ENCODE measurements around the gene SS18L1.

GRCh38 chr20:62223571-62223970 is 80.0 kb downstream of the SS18L1 start:
- TF ChIP-seq BHLHE40 (IDR thresholded peaks at IDR 0.05; ENCODE audit: borderline replicate concordance) (no peak), SUZ12 (IDR thresholded peaks at IDR 0.05) (no peak)
